Muscle layer of duodenum (tissue), 2 donors: ENCODE results near the gene SAMD11.
"Not testable (repeated sequence)": the region's sequence is repeated elsewhere in the genome, so short reads cannot be mapped to it uniquely, and the experiment has no call there.

Experiments
- H3K27ac ChIP-seq: one replicate; pipeline ENCODE4 v1.7.0; 2013; ENCODE audit warnings: mild to moderate bottlenecking, low read length
- H3K27me3 ChIP-seq: one replicate; pipeline ENCODE4 v1.7.0; 2013; ENCODE audit warnings: low read depth, mild to moderate bottlenecking, control low read depth, low read length
- H3K36me3 ChIP-seq, 2 donors: one replicate each; pipeline ENCODE4 v1.7.0; 2013; ENCODE audit warnings: low read length in 2 of 2, control low read depth in 1 of 2, mild to moderate bottlenecking in 1 of 2; ENCODE audit not compliant: insufficient read depth in 2 of 2, control insufficient read depth in 1 of 2
- H3K4me1 ChIP-seq, 2 donors: one replicate each; pipeline ENCODE4 v1.7.0; 2013; ENCODE audit warnings: low read length in 2 of 2, mild to moderate bottlenecking in 2 of 2, control low read depth in 1 of 2, moderate library complexity in 1 of 2; ENCODE audit not compliant: insufficient read depth in 2 of 2, control insufficient read depth in 1 of 2
- H3K4me3 ChIP-seq, 2 donors: one replicate each; pipeline ENCODE4 v1.7.0; 2013; ENCODE audit warnings: low read length in 2 of 2, low read depth in 1 of 2, mild to moderate bottlenecking in 1 of 2
- H3K9me3 ChIP-seq, 2 donors: one replicate each; pipeline ENCODE4 v1.7.0; 2013; ENCODE audit warnings: low read length in 2 of 2, control low read depth in 1 of 2, mild to moderate bottlenecking in 1 of 2; ENCODE audit not compliant: control insufficient read depth in 1 of 2
- donor health status: healthy.

Gene SAMD11

GRCh38 chr1:988061-988460 lies 64.3 kb downstream of the SAMD11 start:
- H3K9me3 ChIP-seq, H3K4me3 ChIP-seq: not testable (repeated sequence)

GRCh38 chr1:991275-991674 lies 67.6 kb downstream of the SAMD11 start:
- H3K27me3 ChIP-seq, H3K4me1 ChIP-seq, H3K36me3 ChIP-seq, H3K9me3 ChIP-seq, H3K4me3 ChIP-seq, H3K27ac ChIP-seq: not testable (repeated sequence)

More at GRCh38 chr1:988061-988460, 64.3 kb downstream of the SAMD11 start:
- not testable (repeated sequence) for H3K27ac ChIP-seq, H3K36me3 ChIP-seq, H3K4me1 ChIP-seq, H3K27me3 ChIP-seq

GRCh38 chr1:991895-992294 lies 68.2 kb downstream of the SAMD11 start:
- H3K27ac ChIP-seq: no peak overlapping the region

DNA sequence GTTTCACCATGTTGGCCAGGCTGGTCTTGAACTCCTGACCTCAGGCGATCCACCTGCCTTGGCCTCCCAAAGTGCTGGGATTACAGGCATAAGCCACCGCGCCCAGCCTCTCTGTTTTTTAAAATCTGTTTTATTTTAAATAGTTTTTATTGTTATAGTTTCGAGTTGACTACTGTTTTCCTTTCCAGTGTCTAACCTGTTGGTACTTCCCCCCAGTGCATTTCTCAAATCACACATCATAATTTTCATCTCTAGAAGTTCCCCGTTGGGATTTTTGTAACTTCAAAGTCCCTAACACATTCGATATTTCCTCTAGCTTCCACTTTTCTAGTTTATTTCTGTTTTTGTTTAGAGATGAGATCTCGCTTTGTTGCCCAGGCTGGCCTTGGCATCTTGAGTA lies 68.6 kb downstream of the SAMD11 start:
- H3K27ac ChIP-seq: no peak overlapping the region
- H3K9me3 ChIP-seq: peaks cover 0 to 10% of the 10 kb centered on the region in 2 donors
- peaks cover 0 to 2% of the 10 kb centered on the region in 2 donors for H3K4me1 ChIP-seq
- no peaks in the 10 kb centered on the region for H3K36me3 ChIP-seq
- no peak overlapping the region for H3K4me3 ChIP-seq
- peaks cover 4% of the 10 kb centered on the region for H3K27me3 ChIP-seq

More at GRCh38 chr1:991895-992294, 68.2 kb downstream of the SAMD11 start:
- peaks cover 1% of the 10 kb centered on the region for H3K27me3 ChIP-seq
- H3K36me3 ChIP-seq: no peaks in the 10 kb centered on the region
- H3K4me1 ChIP-seq: no peaks in the 10 kb centered on the region
- H3K4me3 ChIP-seq: no peak overlapping the region
- peaks cover 0 to 10% of the 10 kb centered on the region in 2 donors for H3K9me3 ChIP-seq

- no peak overlapping the region for H3K27ac ChIP-seq
- peaks cover 0 to 10% of the 10 kb centered on the region in 2 donors for H3K4me1 ChIP-seq
- no peak overlapping the region for H3K4me3 ChIP-seq
- peaks cover 0 to 10% of the 10 kb centered on the region in 2 donors for H3K9me3 ChIP-seq
- H3K36me3 ChIP-seq: no peaks in the 10 kb centered on the region
- peaks cover 4% of the 10 kb centered on the region for H3K27me3 ChIP-seq
Measured at GRCh38 chr1:993379-993995, 69.8 kb downstream of the SAMD11 start.
